ENCODE results near the gene GADL1.

GADL1 gene

DNA sequence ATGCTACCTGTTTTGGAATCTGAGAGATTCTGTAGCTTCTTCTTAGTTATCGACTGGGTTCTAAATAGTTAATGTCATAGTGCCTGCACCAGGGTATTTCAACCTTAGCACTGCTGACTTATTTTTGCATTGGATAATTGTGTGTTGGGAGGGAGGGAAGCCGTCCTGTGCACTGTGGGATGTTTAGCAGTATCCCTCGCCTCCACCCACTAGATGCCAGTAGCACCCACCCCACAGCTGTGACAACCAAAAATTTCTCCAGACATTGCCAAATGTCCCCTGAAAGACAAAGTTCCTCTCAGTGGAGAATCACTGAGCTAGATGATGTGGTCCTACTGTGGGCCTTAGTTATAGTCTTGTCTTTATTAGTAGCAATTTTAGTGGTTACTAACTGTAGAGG lies 199.8 kb downstream of the GADL1 start:
- no peak for DNase-seq (ENCODE audit: low read depth)

DNA sequence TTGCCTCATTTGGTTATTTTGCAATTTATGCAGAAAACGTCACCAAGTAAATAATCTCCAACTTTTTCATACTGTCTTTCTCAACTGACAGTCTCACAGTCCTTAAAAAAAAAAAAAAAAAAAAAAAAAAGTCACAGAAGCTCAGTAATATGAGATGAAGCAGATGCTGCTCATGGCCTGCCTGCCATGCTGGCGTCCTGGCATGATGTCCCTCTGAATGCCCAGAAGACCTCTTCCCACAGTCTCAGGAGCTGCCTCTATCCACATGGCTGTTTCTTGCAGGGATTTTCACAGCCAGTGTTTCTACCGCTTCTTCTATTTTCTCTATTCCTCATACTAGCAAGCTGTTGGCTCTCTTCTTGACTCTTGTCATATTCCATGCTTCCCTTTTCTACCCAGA lies 200.3 kb downstream of the GADL1 start:
- no peak for DNase-seq (ENCODE audit: low read depth)

DNA sequence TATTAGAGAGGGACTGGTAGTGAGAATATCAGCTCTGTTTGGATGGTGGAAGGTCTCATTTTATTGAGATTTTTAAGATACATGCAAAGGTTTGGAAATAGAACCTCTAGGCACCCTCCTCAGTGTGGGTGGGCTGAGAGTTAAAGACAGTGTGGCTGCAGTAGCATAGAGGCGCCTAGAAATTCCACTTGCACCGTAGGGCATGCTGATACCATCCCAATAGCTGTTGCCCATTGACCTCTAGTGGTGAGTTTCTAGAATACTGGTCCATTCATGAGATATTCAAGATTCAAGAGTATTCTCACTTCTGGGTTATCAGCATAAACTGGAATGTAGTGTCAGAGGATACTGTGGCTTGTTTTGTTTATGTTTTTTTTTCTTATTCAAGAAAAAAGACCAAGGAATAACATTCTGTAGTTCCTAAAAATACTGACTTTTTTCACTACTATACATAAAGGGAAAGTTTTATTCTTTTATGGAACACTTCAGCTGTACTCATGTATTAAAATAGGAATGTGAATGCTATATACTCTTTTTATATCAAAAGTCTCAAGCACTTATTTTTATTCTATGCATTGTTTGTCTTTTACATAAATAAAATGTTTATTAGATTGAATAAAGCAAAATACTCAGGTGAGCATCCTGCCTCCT lies 200.9 kb downstream of the GADL1 start:
- DNase-seq (ENCODE audit: low read depth): peak; percentile 78

DNA sequence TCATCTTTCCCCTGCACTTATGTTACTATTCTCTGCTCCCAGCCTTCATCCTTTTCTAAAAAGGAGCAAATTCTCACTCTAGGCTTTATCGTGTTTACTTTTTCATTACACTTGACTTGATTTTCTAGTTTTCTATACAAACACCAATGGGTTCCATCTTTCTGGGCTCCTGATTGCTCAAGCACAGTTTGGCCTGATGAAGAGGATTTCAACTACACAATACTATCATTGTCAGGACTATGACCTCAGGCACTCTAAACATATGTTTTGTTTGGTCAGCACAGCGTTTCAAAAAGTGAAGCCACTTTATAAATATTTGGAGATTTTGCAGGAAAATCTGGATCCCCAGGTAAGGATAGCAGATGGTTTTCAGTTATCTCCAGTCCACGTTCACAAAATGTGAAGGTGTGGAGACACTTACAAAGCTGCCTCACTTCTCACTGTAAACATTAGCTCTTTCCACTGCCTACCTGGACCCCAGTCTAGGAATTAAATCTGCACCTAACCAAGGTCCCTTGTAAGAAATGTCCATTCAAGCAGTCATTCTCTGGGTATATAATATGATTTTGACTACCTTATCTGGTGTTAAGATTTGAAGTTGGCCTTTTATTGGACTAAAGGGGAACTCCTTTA lies 201.8 kb downstream of the GADL1 start:
- no peak for DNase-seq (ENCODE audit: low read depth)

DNA sequence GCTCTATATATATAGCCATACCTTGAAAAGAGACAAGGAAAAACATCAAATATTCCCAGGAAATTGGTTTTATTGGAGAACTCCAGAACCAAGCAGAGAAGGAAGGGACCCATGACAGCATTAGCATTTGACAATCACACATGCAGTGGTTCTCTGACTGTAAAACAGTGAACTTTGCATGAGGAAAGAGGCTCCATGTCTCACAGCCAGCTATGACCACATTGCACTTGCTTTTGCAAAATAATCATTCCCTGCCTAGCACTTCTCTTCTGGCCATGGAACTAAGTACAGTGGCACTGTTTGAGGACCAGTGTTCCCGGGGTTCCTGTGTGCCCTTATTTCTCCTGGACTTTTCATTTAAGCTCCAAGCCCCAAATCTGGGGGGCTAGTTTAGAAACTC lies 202.5 kb downstream of the GADL1 start:
- DNase-seq (ENCODE audit: low read depth): no peak

DNA sequence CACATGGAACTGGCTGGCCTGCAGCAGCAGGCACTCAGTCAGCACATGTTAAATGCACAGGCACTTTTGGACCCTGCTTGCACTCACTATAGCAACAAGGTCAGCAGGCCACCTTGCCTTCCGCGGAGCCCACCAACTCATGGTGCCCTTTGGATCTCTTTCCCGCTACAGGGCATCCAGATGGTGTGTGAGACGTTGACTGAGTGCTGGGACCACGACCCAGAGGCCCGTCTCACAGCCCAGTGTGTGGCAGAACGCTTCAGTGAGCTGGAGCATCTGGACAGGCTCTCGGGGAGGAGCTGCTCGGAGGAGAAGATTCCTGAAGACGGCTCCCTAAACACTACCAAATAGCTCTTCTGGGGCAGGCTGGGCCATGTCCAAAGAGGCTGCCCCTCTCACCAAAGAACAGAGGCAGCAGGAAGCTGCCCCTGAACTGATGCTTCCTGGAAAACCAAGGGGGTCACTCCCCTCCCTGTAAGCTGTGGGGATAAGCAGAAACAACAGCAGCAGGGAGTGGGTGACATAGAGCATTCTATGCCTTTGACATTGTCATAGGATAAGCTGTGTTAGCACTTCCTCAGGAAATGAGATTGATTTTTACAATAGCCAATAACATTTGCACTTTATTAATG lies 203.1 kb downstream of the GADL1 start:
- no peak for DNase-seq (ENCODE audit: low read depth)

GRCh38 chr3:30690199-30690598 lies 204.3 kb downstream of the GADL1 start:
- DNase-seq (ENCODE audit: low read depth): no peak

DNA sequence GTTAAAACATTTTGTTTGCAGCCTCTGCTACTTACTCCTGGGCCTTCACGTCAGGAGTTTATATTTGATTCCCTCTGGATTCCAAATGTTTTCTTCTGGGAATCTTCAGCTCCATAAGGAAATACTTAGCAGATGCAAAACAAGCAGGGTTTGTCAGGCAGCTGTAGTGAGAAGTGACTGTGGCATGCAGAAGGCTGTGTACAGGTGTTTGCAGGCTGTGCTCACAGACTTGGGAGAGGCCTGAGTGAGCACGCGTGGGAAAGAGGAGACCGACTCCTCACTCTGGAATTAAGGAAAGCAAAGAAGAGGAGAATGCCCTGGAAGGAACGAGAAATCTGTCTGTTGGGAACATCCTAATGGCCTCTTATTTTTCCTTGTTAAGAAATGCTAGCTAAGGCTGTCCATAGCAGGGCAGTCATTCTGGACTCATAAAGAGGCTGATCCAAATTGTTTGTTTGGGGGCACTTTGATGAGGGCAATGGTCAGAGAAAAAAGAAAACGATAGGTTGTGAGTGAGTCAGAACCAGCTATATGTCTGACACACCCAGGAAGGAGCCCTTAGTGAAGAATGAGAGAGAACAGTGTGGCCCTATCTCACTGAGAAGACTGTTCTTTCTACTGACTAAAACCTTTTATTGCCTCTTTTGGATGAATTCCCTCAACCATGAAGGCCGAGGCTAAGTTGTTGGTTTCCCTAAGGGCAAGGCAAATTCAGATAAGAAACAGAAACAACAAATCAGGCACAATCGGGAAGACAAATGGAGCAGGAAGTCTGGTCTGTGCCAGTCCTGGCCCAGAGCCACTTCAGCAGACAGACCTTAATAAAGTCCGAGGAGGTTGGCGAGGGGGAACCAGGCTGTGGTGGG lies 205.5 kb downstream of the GADL1 start:
- peak; percentile 79 for DNase-seq (ENCODE audit: low read depth)

DNA sequence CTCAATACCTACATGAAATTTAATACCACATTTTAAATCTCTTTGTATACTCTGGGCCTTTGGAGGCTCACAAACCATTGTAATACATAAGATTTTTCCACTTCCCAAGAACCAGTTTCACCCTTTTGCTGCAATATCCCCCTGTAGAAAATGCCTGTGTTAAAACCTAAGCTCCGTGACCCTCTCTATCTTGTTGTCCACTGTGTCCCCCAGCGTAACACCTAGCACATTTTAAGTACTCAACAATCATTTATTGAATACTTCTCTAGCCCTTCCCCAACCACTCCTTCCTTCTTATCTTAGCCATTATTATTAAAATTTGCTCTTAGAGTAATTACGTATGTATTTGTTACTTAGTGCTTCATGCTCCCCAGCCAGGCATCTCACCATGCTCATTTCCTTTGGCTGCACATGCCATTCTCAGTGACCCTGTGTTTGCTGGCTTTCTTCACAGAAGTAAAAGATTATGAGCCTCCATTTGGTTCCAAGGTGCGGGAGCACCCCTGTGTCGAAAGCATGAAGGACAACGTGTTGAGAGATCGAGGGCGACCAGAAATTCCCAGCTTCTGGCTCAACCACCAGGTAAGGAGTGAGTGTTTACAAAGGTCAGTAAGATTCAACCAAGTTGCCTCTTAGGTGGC lies 206.4 kb downstream of the GADL1 start:
- no peak for DNase-seq (ENCODE audit: low read depth)

DNA sequence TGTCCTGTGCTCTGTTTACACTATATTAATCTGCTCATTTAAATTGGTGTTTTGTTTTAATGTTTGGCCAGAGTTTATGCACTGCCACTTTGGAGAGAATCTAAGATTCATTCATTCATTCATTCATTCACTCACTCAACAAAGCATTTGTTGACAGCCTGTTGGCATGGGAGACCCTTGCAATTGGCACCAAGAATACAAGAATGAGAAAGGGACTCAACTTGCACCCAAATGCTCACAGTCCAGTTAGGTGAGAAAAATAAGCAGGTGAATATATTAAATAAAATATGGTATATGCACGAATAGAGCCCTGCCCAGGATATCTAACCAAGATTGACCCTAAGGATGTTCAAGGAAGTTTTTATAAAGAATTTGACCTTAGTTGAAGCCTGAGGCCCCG lies 207.7 kb downstream of the GADL1 start:
- no peak for DNase-seq (ENCODE audit: low read depth)

DNA sequence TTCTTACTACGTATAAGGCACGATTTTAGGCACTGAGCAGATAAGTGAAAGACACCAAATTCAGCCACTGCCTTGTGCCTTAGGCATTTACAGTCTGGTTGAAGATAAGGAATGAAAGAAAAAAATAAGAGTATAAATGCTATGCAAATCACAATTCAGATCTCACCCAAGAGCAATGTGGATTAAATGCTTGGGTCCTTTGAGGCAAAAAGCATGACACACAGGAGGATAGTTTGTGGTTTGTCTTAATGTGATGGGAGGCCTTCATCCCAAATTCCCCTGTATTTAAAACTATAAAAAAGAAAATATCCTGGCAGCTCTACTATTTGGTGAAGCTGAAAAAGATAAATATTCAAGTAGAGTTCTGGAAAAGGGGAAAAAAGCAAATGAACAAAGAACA lies 208.3 kb downstream of the GADL1 start:
- no peak for DNase-seq (ENCODE audit: low read depth)

DNA sequence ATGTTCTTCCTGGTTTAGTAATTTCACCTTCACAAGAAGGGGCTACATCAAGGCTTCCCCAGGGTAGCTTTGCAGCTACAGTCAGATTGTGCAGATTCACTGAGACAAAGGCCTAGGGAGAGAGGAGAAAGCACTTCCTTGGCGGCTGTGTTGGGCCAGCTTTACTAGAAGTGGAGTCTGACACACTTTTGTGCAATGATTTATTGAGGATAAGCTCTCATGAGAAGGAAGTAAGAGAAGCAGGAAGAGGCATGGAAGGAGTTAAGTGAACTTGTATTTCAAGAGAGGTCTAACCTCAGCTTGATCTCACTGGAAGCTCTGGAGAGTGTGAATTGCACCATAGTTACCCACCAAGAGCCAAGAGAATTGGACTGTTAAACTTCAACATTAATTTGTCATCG lies 209.2 kb downstream of the GADL1 start:
- DNase-seq (ENCODE audit: low read depth): no peak

- DNase-seq (ENCODE audit: low read depth): no peak
These were observed 210.1 kb downstream of the GADL1 start for GRCh38 chr3:30684356-30684755.

DNA sequence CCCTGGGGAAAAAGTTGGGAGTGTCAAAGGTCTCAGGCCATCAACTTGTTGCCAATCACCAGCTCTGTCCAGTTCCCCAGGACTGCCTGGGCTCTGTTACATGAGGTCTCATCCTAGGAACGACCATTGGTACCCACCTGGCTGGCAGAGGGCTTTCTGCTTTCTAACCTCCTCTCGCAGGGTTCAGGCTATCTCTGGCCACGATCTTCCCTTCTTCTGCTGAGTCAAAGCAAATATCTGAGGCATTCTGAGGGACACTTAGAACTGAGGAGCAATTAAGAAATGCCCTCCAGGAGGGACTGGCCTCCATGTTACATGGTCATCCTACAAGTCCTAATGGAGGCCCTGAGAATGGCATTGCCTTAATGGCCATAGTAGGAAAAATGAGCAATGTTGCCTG lies 210.7 kb downstream of the GADL1 start:
- DNase-seq (ENCODE audit: low read depth): no peak

- no peak for DNase-seq (ENCODE audit: low read depth)
These were observed 211.9 kb downstream of the GADL1 start for GRCh38 chr3:30682434-30683155.

DNA sequence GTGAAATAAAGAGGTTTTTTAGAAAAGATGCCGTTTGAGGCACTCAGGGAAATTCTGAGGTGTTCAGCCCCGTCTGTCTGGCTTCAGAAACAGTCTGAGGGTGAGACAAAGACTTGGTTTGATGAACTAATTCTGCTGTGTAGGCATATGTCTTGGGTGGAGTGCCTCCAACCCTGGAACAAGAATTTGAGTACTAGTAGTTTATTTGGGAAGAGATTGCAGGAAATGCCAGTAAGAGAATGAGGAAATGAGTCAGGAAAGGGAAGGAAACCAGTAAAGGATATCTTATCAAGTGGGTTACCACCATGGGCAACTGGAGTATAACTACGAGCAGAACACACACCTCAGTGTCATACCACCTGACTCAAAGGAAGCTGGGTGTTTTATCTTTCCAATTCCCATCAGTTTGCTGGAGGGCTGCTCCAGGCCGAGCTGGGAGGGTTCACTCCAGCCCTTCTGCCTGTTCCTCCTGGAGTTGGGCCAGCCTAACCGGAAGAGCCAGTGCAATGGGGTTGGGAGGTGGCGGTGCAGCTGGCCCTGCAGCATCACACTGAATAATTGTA lies 212.7 kb downstream of the GADL1 start:
- peak; percentile 75 for DNase-seq (ENCODE audit: low read depth)

- DNase-seq (ENCODE audit: low read depth): no peak
These were observed 213.4 kb downstream of the GADL1 start for GRCh38 chr3:30680789-30681648.

DNA sequence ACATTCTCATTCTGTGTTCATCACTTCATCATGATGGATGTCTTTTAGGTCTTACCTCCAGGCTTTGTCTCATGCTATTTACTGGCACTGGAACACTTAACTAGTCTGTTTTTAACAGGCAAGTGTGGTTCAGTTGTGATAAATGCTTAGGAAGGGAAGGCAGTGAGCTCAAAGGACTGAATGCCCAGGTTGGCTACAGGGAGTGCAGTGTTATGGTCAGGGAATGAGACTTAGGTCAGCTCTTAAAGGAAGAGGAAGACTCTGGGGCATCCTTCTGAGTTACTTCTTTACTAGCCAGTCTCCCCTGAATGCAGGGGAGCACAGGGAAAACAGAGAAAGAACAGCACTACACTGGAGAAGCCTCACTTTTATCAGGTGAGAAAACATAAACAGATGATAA lies 215.4 kb downstream of the GADL1 start:
- DNase-seq (ENCODE audit: low read depth): no peak

- DNase-seq (ENCODE audit: low read depth): no peak
These were observed 217.1 kb downstream of the GADL1 start for GRCh38 chr3:30677347-30677685.
